ENCODE measurements around the gene TAS2R60. TPM values are rescaled to one million over a fixed set of nuclear protein-coding genes. Genes with fewer than 3 reads are reported as not detected.

Gene TAS2R60
- total RNA-seq, 1 donor from 2014 or later, result not detected

DNA sequence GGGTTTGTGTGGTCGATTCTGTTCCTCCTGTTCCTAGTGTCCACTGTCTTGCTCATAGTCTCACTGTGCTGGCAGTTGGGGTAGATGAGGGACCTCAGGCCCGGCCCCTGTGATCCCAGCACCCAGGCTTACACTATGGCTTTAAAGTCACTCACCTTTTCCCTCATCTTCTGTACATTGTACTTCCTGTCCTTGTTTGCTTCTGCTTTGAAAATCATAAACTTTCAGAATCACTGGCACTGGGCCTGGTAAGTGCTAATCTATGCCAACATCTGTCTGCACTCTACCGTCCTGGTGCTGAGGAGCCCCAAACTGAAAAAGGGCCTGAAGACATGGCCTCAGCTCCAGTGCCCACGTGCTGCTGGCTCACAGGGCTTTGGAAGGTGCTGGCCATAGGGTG is 5.7 kb upstream of the TAS2R60 start:
- Histone ChIP-seq H3K27me3 (ENCODE audit: control insufficient read depth in 3 of 3, insufficient read depth in 3 of 3, low read length in 3 of 3) (no peaks in the 10 kb centered on the region), H3K9ac (ENCODE audit: low read depth in 1 of 3, low read length in 3 of 3) (no peak overlapping the region), H3K36me3 (ENCODE audit: control insufficient read depth in 3 of 3, insufficient read depth in 3 of 3, low read length in 3 of 3) (no peaks in the 10 kb centered on the region), H3K4me3 (ENCODE audit: low read length in 3 of 3) (no peak overlapping the region), H3K9me3 (ENCODE audit: control insufficient read depth in 3 of 3, low read length in 3 of 3) (no peaks in the 10 kb centered on the region), H3K4me1 (ENCODE audit: control insufficient read depth in 3 of 3, insufficient read depth in 3 of 3, low read length in 3 of 3) (no peaks in the 10 kb centered on the region), H3K27ac (ENCODE audit: low read depth, low read length) (no peak overlapping the region)

DNA sequence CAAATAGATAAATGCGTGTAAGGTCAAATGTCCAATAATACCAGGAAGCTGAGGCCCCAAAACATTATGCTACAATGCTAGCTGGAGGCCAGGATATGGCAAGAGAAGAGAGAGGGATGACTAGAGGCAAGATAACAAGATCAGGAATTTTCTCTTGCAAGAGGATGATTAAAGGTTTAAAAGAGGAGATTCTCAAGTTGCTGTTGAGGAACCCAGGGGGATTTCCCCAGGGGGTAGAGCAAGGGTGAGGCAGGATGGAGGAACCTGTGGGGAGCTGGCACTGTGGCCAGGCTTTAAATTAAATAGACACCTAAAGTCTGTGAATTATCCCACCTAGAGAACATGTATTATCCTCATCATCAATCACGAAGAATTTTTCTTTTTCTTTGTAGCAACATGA is 3.4 kb upstream of the TAS2R60 start:
- Histone ChIP-seq H3K4me1 (ENCODE audit: control insufficient read depth in 3 of 3, insufficient read depth in 3 of 3, low read length in 3 of 3) (no peaks in the 10 kb centered on the region), H3K4me3 (ENCODE audit: low read length in 3 of 3) (no peak overlapping the region), H3K27me3 (ENCODE audit: control insufficient read depth in 3 of 3, insufficient read depth in 3 of 3, low read length in 3 of 3) (no peaks in the 10 kb centered on the region), H3K9me3 (ENCODE audit: control insufficient read depth in 3 of 3, low read length in 3 of 3) (no peaks in the 10 kb centered on the region), H3K27ac (ENCODE audit: low read depth, low read length) (no peak overlapping the region), H3K9ac (ENCODE audit: low read depth in 1 of 3, low read length in 3 of 3) (no peak overlapping the region), H3K36me3 (ENCODE audit: control insufficient read depth in 3 of 3, insufficient read depth in 3 of 3, low read length in 3 of 3) (no peaks in the 10 kb centered on the region)

DNA sequence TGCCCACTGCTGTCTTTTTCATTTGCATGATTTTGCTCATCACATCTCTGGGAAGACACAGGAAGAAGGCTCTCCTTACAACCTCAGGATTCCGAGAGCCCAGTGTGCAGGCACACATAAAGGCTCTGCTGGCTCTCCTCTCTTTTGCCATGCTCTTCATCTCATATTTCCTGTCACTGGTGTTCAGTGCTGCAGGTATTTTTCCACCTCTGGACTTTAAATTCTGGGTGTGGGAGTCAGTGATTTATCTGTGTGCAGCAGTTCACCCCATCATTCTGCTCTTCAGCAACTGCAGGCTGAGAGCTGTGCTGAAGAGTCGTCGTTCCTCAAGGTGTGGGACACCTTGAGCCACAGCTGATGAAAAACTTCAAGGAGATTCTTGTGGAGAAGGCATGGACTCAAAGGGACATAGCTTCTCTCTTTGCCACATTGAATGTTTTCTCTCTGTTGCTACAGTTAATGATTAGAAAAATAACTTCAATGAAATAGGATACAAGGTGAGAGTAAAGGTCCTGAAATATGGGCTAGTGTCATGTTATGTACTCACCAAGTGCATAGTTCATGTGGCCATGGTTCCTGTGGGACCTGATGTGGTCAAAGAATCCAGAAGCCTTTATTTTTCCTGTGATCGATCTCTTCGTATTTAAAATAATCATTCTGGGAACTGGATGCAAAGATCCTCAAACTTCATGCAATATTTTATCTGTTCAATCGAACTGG is 970 bp downstream of the TAS2R60 start:
- H3K9me3 ChIP-seq (ENCODE audit: control insufficient read depth in 3 of 3, low read length in 3 of 3), result no peaks in the 10 kb centered on the region
- no peaks in the 10 kb centered on the region for H3K4me1 ChIP-seq (ENCODE audit: control insufficient read depth in 3 of 3, insufficient read depth in 3 of 3, low read length in 3 of 3)
- H3K4me3 ChIP-seq (ENCODE audit: low read length in 3 of 3), result no peak overlapping the region
- no peak overlapping the region for H3K9ac ChIP-seq (ENCODE audit: low read depth in 1 of 3, low read length in 3 of 3)
- H3K36me3 ChIP-seq (ENCODE audit: control insufficient read depth in 3 of 3, insufficient read depth in 3 of 3, low read length in 3 of 3), result no peaks in the 10 kb centered on the region
- H3K27me3 ChIP-seq (ENCODE audit: control insufficient read depth in 3 of 3, insufficient read depth in 3 of 3, low read length in 3 of 3), result no peaks in the 10 kb centered on the region
- H3K27ac ChIP-seq (ENCODE audit: low read depth, low read length), result no peak overlapping the region

DNA sequence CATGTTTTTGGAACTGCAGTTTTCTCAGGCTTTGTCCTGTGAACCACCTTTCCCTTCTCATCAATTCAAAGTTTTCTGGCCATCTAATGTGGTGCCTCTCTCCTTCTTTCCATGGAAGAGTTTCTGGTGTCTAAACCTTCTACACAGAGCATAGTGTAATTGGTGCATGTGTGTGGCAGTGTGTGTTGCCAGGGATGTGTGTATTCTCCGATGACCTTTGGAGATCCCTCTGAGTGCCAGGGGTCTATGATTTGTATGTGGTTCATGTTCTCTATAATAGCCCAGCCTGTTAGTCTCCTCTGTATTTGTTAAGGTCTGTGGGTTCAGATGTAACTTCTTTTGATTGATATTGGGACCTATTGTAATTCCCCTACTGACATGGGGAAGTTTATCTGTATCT is 1.5 kb downstream of the TAS2R60 start:
- Histone ChIP-seq H3K4me1 (ENCODE audit: control insufficient read depth in 3 of 3, insufficient read depth in 3 of 3, low read length in 3 of 3) (no peaks in the 10 kb centered on the region), H3K36me3 (ENCODE audit: control insufficient read depth in 3 of 3, insufficient read depth in 3 of 3, low read length in 3 of 3) (no peaks in the 10 kb centered on the region), H3K9me3 (ENCODE audit: control insufficient read depth in 3 of 3, low read length in 3 of 3) (no peaks in the 10 kb centered on the region), H3K27ac (ENCODE audit: low read depth, low read length) (no peak overlapping the region), H3K27me3 (ENCODE audit: control insufficient read depth in 3 of 3, insufficient read depth in 3 of 3, low read length in 3 of 3) (no peaks in the 10 kb centered on the region), H3K4me3 (ENCODE audit: low read length in 3 of 3) (no peak overlapping the region), H3K9ac (ENCODE audit: low read depth in 1 of 3, low read length in 3 of 3) (no peak overlapping the region)

DNA sequence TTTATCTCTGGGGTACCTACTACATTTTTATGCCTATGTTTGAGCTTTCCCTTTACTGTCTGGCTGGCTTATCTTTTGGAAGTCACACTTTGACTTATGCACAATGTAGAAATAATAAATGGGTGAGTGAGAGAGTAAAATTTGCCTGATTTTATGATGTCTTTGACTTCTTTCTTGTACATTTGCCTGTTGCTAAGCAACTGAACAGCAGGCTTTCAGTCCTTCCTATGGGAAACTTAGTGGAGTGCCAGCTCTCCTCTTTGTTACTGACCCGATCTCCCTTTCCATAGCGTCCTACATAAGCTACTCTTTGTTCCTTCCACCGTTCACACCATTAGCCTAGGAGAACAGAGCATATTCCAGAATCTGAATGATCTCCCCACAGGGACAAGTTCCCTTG is 4.2 kb downstream of the TAS2R60 start:
- Histone ChIP-seq H3K9ac (ENCODE audit: low read depth in 1 of 3, low read length in 3 of 3) (no peak overlapping the region), H3K27me3 (ENCODE audit: control insufficient read depth in 3 of 3, insufficient read depth in 3 of 3, low read length in 3 of 3) (no peaks in the 10 kb centered on the region), H3K36me3 (ENCODE audit: control insufficient read depth in 3 of 3, insufficient read depth in 3 of 3, low read length in 3 of 3) (no peaks in the 10 kb centered on the region), H3K9me3 (ENCODE audit: control insufficient read depth in 3 of 3, low read length in 3 of 3) (no peaks in the 10 kb centered on the region), H3K4me1 (ENCODE audit: control insufficient read depth in 3 of 3, insufficient read depth in 3 of 3, low read length in 3 of 3) (no peaks in the 10 kb centered on the region), H3K27ac (ENCODE audit: low read depth, low read length) (no peak overlapping the region), H3K4me3 (ENCODE audit: low read length in 3 of 3) (no peak overlapping the region)

DNA sequence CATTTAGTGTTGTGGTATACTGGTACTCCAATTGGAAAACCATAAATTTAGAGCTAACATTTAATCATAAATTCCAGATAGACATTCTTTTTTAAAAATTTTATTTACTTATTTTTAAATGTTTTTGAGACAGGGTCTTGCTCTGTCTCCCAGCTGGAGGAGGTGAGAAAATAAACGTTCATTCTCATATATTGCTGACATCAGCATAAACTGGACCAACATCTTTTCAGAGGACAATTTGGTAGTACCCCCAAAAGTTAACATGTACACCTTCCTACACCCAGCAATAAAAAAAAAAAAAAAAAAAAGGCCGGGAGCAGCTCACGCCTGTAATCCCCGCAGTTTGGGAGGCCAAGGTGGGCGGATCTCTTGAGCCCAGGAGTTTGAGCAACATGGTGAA is 5.2 kb downstream of the TAS2R60 start:
- no peaks in the 10 kb centered on the region for H3K36me3 ChIP-seq (ENCODE audit: control insufficient read depth in 3 of 3, insufficient read depth in 3 of 3, low read length in 3 of 3)

DNA sequence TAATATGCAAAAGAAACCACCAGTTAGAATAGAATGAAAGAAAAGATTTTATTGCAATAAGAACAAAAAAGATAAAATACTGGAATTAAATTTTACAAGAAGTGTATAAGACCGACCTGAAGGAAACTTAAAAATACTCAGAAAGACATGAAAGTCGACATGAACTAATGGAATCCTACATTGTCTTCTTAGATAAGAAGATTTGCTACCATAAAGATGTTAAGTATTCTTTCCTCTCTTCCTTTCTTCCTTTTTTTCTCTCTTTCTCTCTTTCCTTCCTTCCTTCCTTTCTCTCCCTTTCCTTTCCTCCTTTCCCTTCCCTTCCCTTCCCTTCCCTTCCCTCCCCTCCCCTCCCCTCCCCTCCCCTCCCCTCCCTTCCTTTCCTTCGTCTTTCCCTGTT is 6.5 kb downstream of the TAS2R60 start:
- Histone ChIP-seq H3K36me3 (ENCODE audit: control insufficient read depth in 3 of 3, insufficient read depth in 3 of 3, low read length in 3 of 3) (no peaks in the 10 kb centered on the region), H3K4me3 (ENCODE audit: low read length in 3 of 3) (no peak overlapping the region), H3K27me3 (ENCODE audit: control insufficient read depth in 3 of 3, insufficient read depth in 3 of 3, low read length in 3 of 3) (no peaks in the 10 kb centered on the region), H3K9ac (ENCODE audit: low read depth in 1 of 3, low read length in 3 of 3) (no peak overlapping the region), H3K27ac (ENCODE audit: low read depth, low read length) (no peak overlapping the region), H3K9me3 (ENCODE audit: control insufficient read depth in 3 of 3, low read length in 3 of 3) (no peaks in the 10 kb centered on the region), H3K4me1 (ENCODE audit: control insufficient read depth in 3 of 3, insufficient read depth in 3 of 3, low read length in 3 of 3) (no peaks in the 10 kb centered on the region)

More for the DNA sequence above, 5.2 kb downstream of the TAS2R60 start:
- Histone ChIP-seq H3K9ac (ENCODE audit: low read depth in 1 of 3, low read length in 3 of 3) (no peak overlapping the region), H3K4me1 (ENCODE audit: control insufficient read depth in 3 of 3, insufficient read depth in 3 of 3, low read length in 3 of 3) (no peaks in the 10 kb centered on the region), H3K27me3 (ENCODE audit: control insufficient read depth in 3 of 3, insufficient read depth in 3 of 3, low read length in 3 of 3) (no peaks in the 10 kb centered on the region), H3K4me3 (ENCODE audit: low read length in 3 of 3) (no peak overlapping the region), H3K27ac (ENCODE audit: low read depth, low read length) (no peak overlapping the region), H3K9me3 (ENCODE audit: control insufficient read depth in 3 of 3, low read length in 3 of 3) (no peaks in the 10 kb centered on the region)

DNA sequence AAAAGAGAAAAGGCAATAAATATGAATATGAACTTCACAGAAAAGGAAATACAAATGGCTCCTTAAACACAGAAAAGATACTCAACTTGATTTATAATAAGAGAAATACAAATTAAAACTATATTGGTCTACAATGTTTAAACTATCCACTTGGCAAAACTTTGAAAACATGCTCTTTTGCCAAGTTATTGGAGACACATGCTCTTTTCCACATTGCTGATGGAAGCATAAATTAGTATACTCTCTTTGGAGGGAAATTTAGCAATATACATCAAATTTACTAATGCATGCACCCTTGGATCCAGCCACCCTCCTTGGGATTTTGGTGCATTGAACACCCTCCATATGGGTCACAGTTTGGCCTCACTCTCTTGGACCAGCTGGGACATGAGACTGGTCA is 7.9 kb downstream of the TAS2R60 start:
- no peaks in the 10 kb centered on the region for H3K9me3 ChIP-seq (ENCODE audit: control insufficient read depth in 3 of 3, low read length in 3 of 3)

DNA sequence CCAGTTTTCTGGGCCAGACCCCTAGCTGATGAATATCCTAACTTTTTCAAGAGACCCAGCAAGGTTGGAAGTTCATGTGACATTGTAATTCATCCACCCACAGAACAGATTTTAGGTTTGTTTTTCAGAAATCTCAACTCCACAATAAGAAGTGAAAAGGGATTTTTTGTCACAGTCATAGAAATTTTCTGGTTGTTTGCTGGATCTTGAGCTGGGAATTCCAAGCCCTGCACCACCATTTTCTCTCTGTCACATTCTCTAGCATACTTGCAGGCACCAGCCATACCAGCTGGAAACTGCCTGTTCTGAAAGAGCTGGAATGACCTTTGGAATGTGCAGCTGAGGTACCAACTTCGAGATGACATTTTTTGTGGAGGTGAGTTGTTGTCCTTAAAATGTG is 8.5 kb downstream of the TAS2R60 start:
- no peaks in the 10 kb centered on the region for H3K4me1 ChIP-seq (ENCODE audit: control insufficient read depth in 3 of 3, insufficient read depth in 3 of 3, low read length in 3 of 3)
- H3K9me3 ChIP-seq (ENCODE audit: control insufficient read depth in 3 of 3, low read length in 3 of 3), result no peaks in the 10 kb centered on the region
- H3K27me3 ChIP-seq (ENCODE audit: control insufficient read depth in 3 of 3, insufficient read depth in 3 of 3, low read length in 3 of 3), result no peaks in the 10 kb centered on the region
- H3K27ac ChIP-seq (ENCODE audit: low read depth, low read length), result no peak overlapping the region
- no peaks in the 10 kb centered on the region for H3K36me3 ChIP-seq (ENCODE audit: control insufficient read depth in 3 of 3, insufficient read depth in 3 of 3, low read length in 3 of 3)
- no peak overlapping the region for H3K9ac ChIP-seq (ENCODE audit: low read depth in 1 of 3, low read length in 3 of 3)
- H3K4me3 ChIP-seq (ENCODE audit: low read length in 3 of 3), result no peak overlapping the region

More for the DNA sequence above, 7.9 kb downstream of the TAS2R60 start:
- Histone ChIP-seq H3K27me3 (ENCODE audit: control insufficient read depth in 3 of 3, insufficient read depth in 3 of 3, low read length in 3 of 3) (no peaks in the 10 kb centered on the region), H3K4me3 (ENCODE audit: low read length in 3 of 3) (no peak overlapping the region), H3K36me3 (ENCODE audit: control insufficient read depth in 3 of 3, insufficient read depth in 3 of 3, low read length in 3 of 3) (no peaks in the 10 kb centered on the region), H3K27ac (ENCODE audit: low read depth, low read length) (no peak overlapping the region), H3K4me1 (ENCODE audit: control insufficient read depth in 3 of 3, insufficient read depth in 3 of 3, low read length in 3 of 3) (no peaks in the 10 kb centered on the region), H3K9ac (ENCODE audit: low read depth in 1 of 3, low read length in 3 of 3) (no peak overlapping the region)

DNA sequence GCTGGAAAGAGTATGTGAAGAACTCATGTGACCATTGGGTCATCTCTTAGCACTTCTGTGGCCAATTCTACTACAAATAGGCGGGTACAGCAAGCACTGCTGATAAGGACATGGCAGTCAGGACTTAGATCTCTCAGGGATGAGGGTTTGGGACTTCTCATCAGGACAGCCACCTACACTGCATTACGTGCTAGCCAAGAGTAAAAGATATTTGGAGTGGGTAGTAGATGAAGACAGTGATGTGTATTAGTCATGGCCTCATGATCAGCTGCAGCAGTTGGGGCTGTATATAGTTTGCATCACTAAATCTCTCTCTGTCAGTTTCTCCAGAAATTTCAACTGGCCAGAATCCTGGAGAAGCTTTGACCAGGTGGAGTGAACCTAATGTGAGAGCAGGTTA is 9.2 kb downstream of the TAS2R60 start:
- H3K36me3 ChIP-seq (ENCODE audit: control insufficient read depth in 3 of 3, insufficient read depth in 3 of 3, low read length in 3 of 3), result no peaks in the 10 kb centered on the region
- H3K27me3 ChIP-seq (ENCODE audit: control insufficient read depth in 3 of 3, insufficient read depth in 3 of 3, low read length in 3 of 3), result no peaks in the 10 kb centered on the region

More for the DNA sequence above, 9.2 kb downstream of the TAS2R60 start:
- no peak overlapping the region for H3K27ac ChIP-seq (ENCODE audit: low read depth, low read length)
- H3K9ac ChIP-seq (ENCODE audit: low read depth in 1 of 3, low read length in 3 of 3), result no peak overlapping the region
- H3K9me3 ChIP-seq (ENCODE audit: control insufficient read depth in 3 of 3, low read length in 3 of 3), result no peaks in the 10 kb centered on the region
- H3K4me3 ChIP-seq (ENCODE audit: low read length in 3 of 3), result no peak overlapping the region
- H3K4me1 ChIP-seq (ENCODE audit: control insufficient read depth in 3 of 3, insufficient read depth in 3 of 3, low read length in 3 of 3), result no peaks in the 10 kb centered on the region

Data from skeletal muscle tissue (tissue), 4 donors.